NOMO-1 treated with dmso at 0.1 percent for 144 hours (cell line): ENCODE data around the gene SNTB2.
"Not testable (repeated sequence)": the region's sequence is repeated elsewhere in the genome, so short reads cannot be mapped to it uniquely, and the experiment has no call there.

Source experiments
- DNase-seq: peaks from one replicate; lab custom pipeline; 2025; ENCODE audit not compliant: unreplicated experiment; lab: John Stamatoyannopoulos, UW

Gene SNTB2

DNA sequence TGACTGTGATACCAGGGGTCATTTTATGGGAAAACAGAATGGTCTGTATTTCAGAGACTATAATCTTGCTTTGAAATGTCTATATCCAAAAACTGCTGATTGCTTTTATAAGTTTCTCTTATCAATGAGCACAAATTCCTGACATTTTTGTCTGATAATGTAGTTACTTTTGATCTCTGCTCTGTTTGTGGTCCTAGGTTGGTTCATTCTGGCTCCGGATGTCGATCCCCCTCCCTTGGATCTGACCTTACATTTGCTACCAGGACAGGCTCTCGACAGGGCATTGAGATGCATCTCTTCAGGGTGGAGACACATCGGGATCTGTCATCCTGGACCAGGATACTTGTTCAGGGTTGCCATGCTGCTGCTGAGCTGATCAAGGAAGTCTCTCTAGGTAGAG lies 96.9 kb downstream of the SNTB2 start:
- DNase-seq, result no peak

GRCh38 chr16:69285240-69285639 lies 98.3 kb downstream of the SNTB2 start:
- DNase-seq, result no peak

GRCh38 chr16:69286941-69287713 lies 100.2 kb downstream of the SNTB2 start:
- no peak for DNase-seq

DNA sequence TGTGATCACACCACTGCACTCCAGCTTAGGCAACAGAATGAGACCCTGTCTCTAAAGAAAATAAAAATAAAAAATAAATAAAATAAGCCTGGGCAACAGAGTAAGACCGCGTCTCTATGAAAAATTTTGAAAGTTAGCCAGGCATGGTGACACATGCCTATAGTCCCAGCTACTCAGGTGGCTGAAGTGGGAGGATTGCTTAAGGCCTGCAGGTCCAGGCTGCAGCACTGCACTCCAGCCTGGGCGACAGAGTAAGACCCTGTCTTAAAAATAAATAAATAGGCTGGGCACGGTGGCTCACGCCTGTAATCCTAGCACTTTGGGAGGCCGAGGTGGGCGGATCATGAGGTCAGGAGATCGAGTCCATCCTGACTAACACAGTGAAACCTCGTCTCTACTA lies 104.7 kb downstream of the SNTB2 start:
- not testable (repeated sequence) for DNase-seq

DNA sequence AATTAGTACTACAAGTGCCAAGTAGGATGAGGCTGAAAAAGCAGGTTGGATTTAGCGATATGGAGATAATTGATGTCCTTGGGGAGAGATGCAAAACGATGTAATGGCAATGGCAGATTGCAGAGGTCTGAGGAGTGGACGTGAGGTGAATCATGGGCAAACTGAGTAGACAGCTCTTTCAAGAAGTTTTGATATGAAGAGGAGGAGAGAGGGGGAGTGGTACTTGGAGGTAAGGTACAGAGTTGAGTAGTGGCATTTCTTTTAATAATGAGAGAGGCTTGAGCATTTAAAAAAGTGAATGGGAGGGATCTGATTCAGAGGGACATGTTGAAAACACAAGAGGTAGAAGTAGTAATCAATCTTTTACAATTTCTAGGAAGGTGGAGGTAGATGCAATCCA lies 106.4 kb downstream of the SNTB2 start:
- DNase-seq, result no peak

GRCh38 chr16:69294051-69294450 lies 107.1 kb downstream of the SNTB2 start:
- DNase-seq, result no peak

GRCh38 chr16:69296771-69297170 lies 109.8 kb downstream of the SNTB2 start:
- DNase-seq, result not testable (repeated sequence)

DNA sequence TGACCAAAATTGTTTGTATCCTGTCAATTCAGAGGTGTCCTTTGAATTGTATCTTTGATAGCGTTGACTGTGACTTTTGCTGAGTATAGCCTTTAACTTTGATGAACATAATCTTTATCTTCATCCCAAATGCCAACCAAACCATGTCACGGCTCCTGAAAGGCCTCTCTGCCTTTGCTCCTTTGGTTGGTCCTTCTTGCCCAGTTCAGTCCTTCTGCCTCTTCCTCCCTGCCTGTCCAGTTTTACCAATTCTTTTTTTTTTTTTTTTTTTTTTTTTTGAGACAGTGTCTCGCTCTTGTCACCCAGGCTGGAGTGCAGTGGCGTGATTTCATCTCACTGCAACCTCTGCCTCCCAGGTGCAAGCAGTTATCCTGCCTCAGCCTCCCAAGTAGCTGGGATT lies 111.3 kb downstream of the SNTB2 start:
- DNase-seq, result no peak

DNA sequence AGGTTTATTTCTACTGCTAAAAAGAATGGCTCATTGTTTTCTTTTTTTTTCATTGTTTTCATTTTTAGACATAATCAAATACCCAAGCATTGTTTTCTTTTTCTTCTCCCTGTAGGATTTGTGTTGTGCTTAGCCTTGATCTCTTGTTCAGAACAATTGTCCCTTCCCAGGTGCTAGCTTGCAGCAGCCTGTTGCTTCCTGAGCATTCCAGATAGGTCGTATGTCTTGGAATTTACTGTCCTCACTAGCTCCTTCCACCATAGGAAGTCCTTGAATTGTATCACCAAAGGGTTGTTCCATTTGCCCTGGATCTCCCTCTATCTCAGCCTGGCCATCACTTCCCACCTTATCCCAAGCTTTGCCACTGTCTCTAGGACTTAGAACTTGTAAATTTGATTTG lies 114.2 kb downstream of the SNTB2 start:
- no peak for DNase-seq

DNA sequence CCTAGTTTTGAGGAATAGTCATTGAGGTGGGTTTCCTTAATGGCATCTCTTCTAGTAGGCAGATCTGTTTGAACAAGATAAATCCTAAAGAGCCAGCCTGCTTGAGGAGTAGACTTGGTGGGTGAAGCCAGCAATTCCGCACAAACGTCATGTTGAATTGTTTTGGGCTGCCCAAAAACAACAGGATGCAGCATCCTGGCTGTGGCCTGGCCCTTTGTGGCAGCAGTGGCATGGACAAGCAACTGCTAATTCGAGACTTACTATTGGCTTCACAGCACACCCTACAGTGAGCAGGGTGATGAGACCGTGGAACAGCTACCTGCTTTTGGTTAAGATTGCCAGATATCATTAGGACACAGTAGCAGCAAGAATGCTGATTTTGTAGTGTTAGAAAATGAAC lies 114.9 kb downstream of the SNTB2 start:
- DNase-seq, result no peak

GRCh38 chr16:69302301-69302700 lies 115.3 kb downstream of the SNTB2 start:
- DNase-seq, result no peak

DNA sequence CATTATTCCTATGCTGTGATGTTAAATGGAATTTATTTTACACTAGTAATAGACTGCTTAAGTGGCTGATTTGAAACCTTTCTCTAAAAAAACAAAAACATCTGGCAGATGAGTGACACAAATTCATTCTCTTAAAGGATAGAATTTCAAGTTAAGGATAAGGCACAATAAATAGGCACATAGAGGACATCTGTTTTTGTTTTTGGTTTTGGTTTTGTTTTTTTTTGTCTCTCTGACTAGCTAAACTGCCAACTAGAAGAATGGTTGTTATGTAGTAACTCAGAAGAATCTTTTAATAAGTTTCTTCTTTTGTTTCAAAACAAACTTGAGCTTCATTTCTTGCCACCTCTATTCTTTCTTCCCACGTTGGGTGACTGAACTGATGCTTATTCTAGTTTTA lies 119.1 kb downstream of the SNTB2 start:
- no peak for DNase-seq

GRCh38 chr16:69307091-69307490 lies 120.1 kb downstream of the SNTB2 start:
- DNase-seq, result no peak

DNA sequence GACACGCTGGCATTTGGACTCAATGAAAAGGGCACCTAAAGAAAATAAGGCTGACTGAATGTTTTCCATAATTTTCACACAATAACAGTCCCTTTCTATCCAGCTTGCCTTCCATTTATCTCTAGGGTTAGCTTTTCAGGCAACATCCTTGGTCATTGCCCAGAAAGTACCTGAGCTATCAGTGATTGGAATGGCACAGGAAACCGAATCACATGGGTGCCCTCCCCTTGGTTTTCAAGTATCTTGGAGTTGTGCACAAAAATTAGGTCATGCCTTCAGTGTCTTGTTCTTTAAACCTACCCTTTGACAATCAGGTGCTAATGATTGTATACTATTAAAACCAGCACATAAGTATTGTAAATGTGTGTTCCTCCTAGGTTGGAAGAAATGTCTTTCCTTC lies 120.9 kb downstream of the SNTB2 start:
- no peak for DNase-seq

GRCh38 chr16:69309316-69309715 lies 122.4 kb downstream of the SNTB2 start:
- no peak for DNase-seq

- DNase-seq, result peak; percentile 98
Observed at GRCh38 chr16:69310653-69311532, 123.9 kb downstream of the SNTB2 start, which contains the start of gene VPS4A. TSS of gene VPS4A (plus strand) at chr16:69311350. CDS start at chr16:69311512, 162 bp downstream.

GRCh38 chr16:69311533-69312387 lies 124.8 kb downstream of the SNTB2 start:
- DNase-seq, result no peak

DNA sequence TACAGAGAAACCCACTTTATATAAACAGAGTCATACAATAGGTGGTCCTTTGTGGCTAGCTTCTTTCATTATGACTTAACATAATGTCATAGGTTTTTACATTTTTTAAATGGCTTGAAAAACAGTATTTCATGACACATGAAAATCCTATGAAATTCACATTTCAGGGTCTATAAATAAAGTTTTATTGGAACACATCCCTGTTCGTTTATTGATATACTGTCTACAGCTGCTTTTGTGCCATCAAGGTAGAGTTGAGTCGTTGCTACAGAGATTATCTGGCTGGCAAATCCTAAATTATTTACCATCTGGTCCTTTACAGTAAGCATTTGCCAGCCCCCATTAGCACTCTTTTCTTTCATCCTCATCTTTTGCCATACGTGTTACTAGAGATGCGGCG lies 126.5 kb downstream of the SNTB2 start:
- DNase-seq, result no peak

DNA sequence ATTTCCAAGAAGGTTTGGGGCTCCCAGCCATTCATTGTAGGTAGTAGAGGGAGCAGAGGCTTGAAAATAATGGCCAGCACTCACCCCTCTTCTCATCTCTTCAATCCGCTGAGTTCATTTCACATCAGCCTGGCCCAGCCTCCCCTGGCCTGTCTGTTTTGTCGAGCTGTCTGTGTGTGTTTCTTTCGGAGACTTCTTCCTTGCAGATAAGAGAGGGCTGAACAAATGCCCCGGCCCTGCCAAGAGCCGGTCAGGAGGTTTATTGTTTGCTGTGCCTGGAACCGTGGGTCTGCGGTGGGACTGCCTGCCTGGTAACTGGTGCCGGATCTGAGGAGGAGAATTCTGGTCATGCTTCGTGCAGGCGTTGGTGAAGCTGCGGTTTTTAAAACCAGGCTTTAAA lies 127.6 kb downstream of the SNTB2 start:
- no peak for DNase-seq

DNA sequence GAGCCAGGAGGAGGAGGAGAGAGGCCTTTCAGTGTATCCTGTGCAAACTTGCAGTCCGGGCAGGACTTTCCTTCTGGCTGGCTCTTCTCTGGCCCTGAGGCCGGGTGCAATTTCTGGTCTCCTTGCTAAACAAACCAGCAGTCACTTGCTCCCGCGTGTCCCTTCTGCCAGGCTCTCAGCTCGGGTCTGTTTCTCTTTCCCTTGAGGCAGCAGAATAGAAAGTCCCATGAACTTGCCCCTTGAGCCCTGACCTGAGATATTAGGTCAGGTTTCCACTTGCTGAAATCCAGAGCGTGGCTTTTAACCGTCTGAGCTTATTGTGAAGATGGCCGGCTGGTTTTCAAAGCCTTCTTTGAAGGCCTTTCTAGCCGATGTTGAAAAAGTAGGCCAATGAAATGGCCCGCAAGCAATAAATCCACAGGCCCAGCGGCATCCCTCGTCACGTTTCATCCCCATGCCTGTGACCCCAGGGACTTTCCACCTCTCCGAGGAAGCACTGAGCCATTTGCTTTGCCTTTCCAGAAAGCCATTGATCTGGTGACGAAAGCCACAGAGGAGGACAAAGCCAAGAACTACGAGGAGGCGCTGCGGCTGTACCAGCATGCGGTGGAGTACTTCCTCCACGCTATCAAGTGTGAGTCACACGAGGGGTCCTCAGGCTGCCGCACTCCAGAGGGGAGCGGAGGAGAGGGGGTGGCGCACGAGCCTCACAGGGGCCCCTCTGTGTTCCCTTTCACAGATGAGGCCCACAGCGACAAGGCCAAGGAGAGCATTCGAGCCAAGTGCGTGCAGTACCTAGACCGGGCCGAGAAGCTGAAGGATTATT lies 128.7 kb downstream of the SNTB2 start:
- DNase-seq, result no peak
